DOHH2 (cell line): ENCODE data around the gene ITPRIP.

ENCODE experiments used
- H3F3A ChIP-seq: fragments of 200-600 bp; sonication (generic), shearing (Covaris generic); 2 replicates; pipeline ENCODE4 v1.6.0; 2016; ENCODE audit warnings: antibody characterized with exemption, mild to moderate bottlenecking; ENCODE audit not compliant: control insufficient read depth, insufficient read depth
- H3K27ac ChIP-seq: fragments of 200-600 bp; sonication (generic); 2 replicates; pipeline ENCODE4 v1.5.1; 2014; ENCODE audit warnings: low read depth, mild to moderate bottlenecking, low read length, moderate library complexity
- H3K27me3 ChIP-seq: fragments of 200-600 bp; sonication (generic); 2 replicates; pipeline ENCODE4 v1.6.1; 2014; ENCODE audit warnings: mild to moderate bottlenecking, low read length, mixed read lengths; ENCODE audit not compliant: control insufficient read depth
- H3K36me3 ChIP-seq: fragments of 200-600 bp; sonication (generic); 2 replicates; pipeline ENCODE4 v1.6.1; 2014; ENCODE audit warnings: mild to moderate bottlenecking, low read length, moderate library complexity, mixed read lengths; ENCODE audit not compliant: control insufficient read depth
- H3K4me1 ChIP-seq: fragments of 200-600 bp; sonication (generic); 2 replicates; pipeline ENCODE4 v1.6.1; 2014; ENCODE audit warnings: mild to moderate bottlenecking, low read length, mixed read lengths; ENCODE audit not compliant: control insufficient read depth
- H3K4me2 ChIP-seq: fragments of 200-600 bp; sonication (generic); 2 replicates; pipeline ENCODE4 v1.6.0; 2014; ENCODE audit warnings: mild to moderate bottlenecking, low read length, moderate library complexity
- H3K4me3 ChIP-seq: fragments of 200-600 bp; sonication (generic); 2 replicates; pipeline ENCODE4 v1.5.1; 2014; ENCODE audit warnings: mild to moderate bottlenecking, low read length, mixed read lengths
- H3K79me2 ChIP-seq: fragments of 200-600 bp; sonication (generic); 2 replicates; pipeline ENCODE4 v1.6.1; 2014; ENCODE audit warnings: mild to moderate bottlenecking, low read length, mixed read lengths; ENCODE audit not compliant: control insufficient read depth
- H3K9me2 ChIP-seq: fragments of 200-600 bp; sonication (generic); replicated peaks from 2 replicates; pipeline ENCODE4 v1.6.1; 2014; ENCODE audit warnings: mild to moderate bottlenecking, low read length, mixed read lengths; ENCODE audit not compliant: control insufficient read depth
- H3K9me3 ChIP-seq: fragments of 200-600 bp; sonication (generic); 2 replicates; pipeline ENCODE4 v1.6.1; 2014; ENCODE audit warnings: antibody characterized with exemption, low read length, mixed read lengths; ENCODE audit not compliant: control insufficient read depth, insufficient read depth
- H4K20me1 ChIP-seq: fragments of 200-600 bp; sonication (generic); 2 replicates; pipeline ENCODE4 v1.6.0; 2014; ENCODE audit warnings: low read depth, mild to moderate bottlenecking, antibody characterized with exemption, low read length, moderate library complexity; ENCODE audit not compliant: control insufficient read depth, insufficient read depth
- CTCF ChIP-seq: fragments of 200-600 bp; sonication (generic); IDR thresholded peaks from one replicate; pipeline ENCODE4 v1.5.1; 2014; ENCODE audit warnings: antibody characterized with exemption, mild to moderate bottlenecking, low read depth, low read length; ENCODE audit not compliant: poor library complexity, severe bottlenecking
- EZH2phosphoT487 ChIP-seq: fragments of 200-600 bp; sonication (generic); IDR thresholded peaks from 2 replicates; pipeline ENCODE4 v1.6.1; 2017; ENCODE audit warnings: borderline replicate concordance, mild to moderate bottlenecking, antibody characterized with exemption, low read length, moderate library complexity, mixed read lengths

Gene ITPRIP

DNA sequence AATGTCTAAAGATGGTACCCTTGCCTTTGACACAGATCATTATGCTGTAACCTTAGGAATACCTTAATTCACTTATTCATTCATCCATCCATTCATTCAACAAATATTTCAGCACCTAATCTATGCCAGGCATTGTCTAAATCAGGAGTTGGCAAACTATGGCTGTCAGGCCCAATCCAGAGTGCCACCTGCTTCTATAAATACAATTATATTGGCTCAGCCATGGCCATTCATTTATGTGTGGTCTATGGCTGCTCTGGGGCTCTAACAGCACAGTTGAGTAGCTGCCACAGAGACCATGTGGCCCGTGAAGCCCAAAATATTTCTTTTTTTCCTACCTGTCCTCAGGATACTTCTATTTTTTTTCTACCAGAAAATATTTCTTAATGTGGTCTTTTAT is 6.0 kb upstream of the ITPRIP start:
- H3K4me3 ChIP-seq = no peak overlapping the region
- H3K36me3 ChIP-seq = no peaks in the 10 kb centered on the region
- H3K4me2 ChIP-seq = no peak overlapping the region
- no peaks in the 10 kb centered on the region for H3K9me2 ChIP-seq
- no peaks in the 10 kb centered on the region for H4K20me1 ChIP-seq
- TF ChIP-seq EZH2phosphoT487 = no peak
- TF ChIP-seq CTCF = no peak
- H3F3A ChIP-seq = no peaks in the 10 kb centered on the region
- no peaks in the 10 kb centered on the region for H3K79me2 ChIP-seq
- peaks cover 36% of the 10 kb centered on the region for H3K4me1 ChIP-seq
- peaks cover 3% of the 10 kb centered on the region; the same call in 1 of the 2 replicates for H3K27me3 ChIP-seq
- no peak overlapping the region for H3K27ac ChIP-seq
- no peaks in the 10 kb centered on the region for H3K9me3 ChIP-seq

GRCh38 chr10:104342941-104343411 is 4.7 kb upstream of the ITPRIP start:
- H3K9me3 ChIP-seq = no peaks in the 10 kb centered on the region
- no peak overlapping the region for H3K27ac ChIP-seq
- no peaks in the 10 kb centered on the region for H3K36me3 ChIP-seq
- no peak overlapping the region for H3K4me2 ChIP-seq
- no peaks in the 10 kb centered on the region for H3F3A ChIP-seq
- peaks cover 4% of the 10 kb centered on the region for H3K79me2 ChIP-seq
- H4K20me1 ChIP-seq = no peaks in the 10 kb centered on the region
- H3K27me3 ChIP-seq = peaks cover 3% of the 10 kb centered on the region; the same call in 1 of the 2 replicates
- H3K9me2 ChIP-seq = no peaks in the 10 kb centered on the region
- TF ChIP-seq CTCF (no peak), EZH2phosphoT487 (no peak)
- peaks cover 27% of the 10 kb centered on the region for H3K4me1 ChIP-seq
- H3K4me3 ChIP-seq = no peak overlapping the region

GRCh38 chr10:104340641-104341040 is 2.4 kb upstream of the ITPRIP start:
- H3K27ac ChIP-seq = no peak overlapping the region
- no peaks in the 10 kb centered on the region for H3K9me2 ChIP-seq
- H3K4me2 ChIP-seq = no peak overlapping the region
- H3K4me3 ChIP-seq = no peak overlapping the region
- peaks cover 3% of the 10 kb centered on the region; the same call in 1 of the 2 replicates for H3K27me3 ChIP-seq
- H3K36me3 ChIP-seq = peaks cover 10% of the 10 kb centered on the region
- TF ChIP-seq EZH2phosphoT487 = no peak
- no peak for TF ChIP-seq CTCF
- peaks cover 25% of the 10 kb centered on the region for H3K4me1 ChIP-seq
- 0 out of 2 replicates have a peak, but pooled peaks cover 3% of the 10 kb centered on the region for H3F3A ChIP-seq
- peaks cover 28% of the 10 kb centered on the region for H3K79me2 ChIP-seq
- peaks cover 12% of the 10 kb centered on the region for H4K20me1 ChIP-seq
- H3K9me3 ChIP-seq = no peaks in the 10 kb centered on the region
